HG03432 (cell line): ENCODE data around the gene AGTRAP.

Experiments
- ATAC-seq: cut with Tn5 transposase; IDR thresholded peaks from one replicate; pipeline ENCODE4 v1.9.1; 2021; ENCODE audit warnings: mild to moderate bottlenecking, moderate library complexity; ENCODE audit not compliant: unreplicated experiment

AGTRAP gene

GRCh38 chr1:11735854-11736745 lies at the start of gene AGTRAP:
Gene AGTRAP (plus strand): TSS chr1:11736136. CDS start chr1:11736209, 73 bp downstream.
- peak; percentile 69 for ATAC-seq

GRCh38 chr1:11688506-11688905 lies 47.4 kb upstream of the AGTRAP start:
- no peak for ATAC-seq

DNA sequence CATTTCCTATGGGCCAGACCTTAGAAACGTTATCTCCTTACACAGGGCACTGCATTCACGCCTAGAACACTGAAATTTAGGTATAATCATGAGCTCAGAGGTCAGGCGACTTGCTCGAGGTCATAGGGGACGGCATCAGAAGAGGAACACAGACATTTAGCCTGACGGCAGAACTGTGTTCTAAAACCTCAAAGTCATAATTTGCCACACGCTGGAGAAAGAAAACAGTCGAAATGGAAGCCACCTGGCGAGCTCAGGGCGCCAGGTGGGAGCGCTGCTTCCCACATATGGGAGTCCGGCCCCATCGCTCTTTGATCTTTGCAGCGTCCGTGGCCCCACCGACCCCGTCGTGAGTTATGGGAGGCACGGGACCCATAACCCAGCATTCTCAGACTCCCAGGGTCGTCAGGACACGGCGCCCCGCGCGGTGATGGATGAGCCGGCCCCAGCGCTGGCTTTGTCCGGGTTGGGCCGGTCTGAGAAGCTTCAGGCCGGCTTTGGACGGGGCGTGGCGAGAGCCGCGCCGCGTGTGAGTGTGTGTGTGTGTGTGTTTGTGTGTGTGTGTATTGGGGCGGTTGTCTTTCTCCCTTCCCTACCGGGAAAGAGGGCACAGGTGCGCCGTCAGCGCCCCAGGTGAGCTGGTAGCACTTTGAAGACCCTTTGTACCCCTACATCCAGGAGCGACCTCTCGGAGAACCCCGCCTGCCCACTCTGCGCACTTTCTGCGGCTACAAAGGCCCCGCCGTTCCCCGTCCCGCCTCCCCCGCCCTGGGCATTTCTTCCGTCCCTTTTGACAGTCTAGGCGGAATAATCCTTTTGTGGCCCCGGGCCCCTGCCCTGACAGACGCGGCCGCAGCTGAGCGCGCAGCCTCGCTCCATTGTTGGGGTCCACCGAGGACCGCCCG lies 45.3 kb upstream of the AGTRAP start:
- no peak for ATAC-seq

DNA sequence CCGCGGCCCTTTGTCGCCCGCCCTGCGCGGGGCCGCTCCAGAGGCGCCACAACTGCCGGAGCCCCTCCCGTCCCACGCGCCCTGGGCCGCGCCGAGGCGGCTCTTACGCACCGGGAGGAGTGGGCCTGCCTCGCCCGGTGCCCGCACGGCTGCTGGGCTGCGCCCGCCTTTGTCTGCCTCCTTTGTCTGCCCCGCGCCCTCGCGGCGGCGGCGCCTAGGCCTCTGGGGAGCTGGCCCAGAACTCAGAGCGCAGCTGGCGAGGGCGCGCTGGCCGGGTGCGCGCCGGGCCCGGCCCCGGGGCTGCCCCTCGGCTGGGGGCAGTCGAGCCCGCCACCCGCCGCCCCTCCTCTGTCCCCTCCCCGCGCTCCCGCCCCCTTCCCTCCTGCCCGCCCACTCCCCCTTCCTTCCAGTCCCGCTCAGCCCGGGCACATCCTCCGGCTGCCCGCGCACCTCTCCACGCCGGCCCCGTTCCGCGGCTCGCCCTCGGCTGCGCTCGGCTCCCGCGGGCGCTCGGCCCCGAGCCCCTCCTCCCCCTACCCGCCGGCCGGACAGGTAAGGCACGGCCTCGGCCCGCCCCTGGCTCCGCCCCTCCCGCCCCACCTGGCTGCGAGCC lies 44.5 kb upstream of the AGTRAP start, which contains the start of gene DRAXIN:
Gene DRAXIN, plus strand, starts transcription at position 409 of the 613 bp plus-strand sequence. CDS start 14,549 bp downstream, outside the sequence.
- no peak for ATAC-seq

- ATAC-seq = no peak
Measured at GRCh38 chr1:11691928-11692711, 43.8 kb upstream of the AGTRAP start.

DNA sequence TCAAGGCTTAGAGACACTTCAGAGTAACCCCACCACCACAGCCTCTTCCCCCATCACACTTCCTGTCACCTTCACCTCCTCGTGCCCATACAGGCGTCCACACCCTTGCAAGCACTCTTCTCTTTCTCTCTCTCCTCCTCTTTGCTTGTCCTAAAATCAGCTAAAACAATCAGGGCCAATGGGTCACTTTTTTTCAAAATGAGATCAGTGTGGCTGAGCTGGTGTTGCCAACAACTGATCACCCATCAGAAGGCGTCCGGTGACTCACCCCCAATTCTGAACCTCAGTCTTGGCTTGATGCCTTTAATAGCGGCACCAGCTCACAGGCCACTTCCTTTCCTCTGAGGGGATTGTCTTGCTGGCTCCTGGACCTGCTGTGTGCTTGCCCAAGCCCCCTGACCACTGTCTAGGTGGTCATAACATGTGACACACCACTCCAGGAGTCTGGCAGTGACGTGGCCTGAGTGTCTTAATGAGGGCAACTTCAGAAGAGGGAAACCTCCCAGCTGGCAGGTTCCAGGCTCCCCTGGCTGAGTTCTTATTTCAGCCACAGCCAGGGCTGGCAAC lies 42.8 kb upstream of the AGTRAP start:
- ATAC-seq = no peak

DNA sequence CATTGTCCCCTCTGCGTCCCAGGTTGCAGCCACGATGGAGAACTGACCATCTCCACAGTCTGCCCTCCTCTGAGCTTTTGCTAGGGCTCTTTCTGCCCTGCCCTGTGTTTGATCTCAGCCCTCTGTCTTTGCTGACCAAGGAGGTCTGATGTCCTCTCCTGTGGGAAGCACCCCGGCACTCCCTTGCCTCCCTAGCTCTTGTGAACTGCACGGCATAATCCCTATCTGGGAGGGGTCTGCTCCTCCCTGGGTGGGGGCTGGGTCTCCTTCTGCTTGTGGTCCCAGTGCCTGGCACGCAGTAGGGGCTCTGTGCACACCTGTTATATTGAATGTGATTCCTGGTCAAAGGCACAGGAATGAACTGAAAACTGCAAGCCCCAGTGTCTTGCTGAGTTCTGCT lies 42.0 kb upstream of the AGTRAP start:
- no peak for ATAC-seq

DNA sequence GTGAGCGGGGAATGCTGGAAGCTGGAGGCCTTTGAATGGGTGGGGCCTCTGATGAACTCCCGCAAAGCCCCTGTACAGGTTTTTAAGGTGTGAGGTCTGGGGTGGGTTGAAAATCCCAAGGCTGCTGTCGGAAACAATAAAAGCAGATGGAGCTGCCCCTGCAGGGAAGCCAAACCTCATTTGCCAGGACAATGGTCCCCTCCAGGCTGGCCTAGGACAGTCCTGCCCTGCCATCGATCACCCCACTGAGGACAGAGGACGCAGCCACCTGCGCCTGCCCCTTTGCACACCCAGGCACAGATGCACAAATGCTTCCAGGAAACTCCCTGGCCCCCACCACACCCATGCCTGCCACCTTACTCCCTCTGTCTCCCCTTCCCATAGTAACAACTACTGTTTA lies 40.1 kb upstream of the AGTRAP start:
- ATAC-seq = no peak

GRCh38 chr1:11697188-11697892 lies 38.6 kb upstream of the AGTRAP start:
- ATAC-seq = no peak

- ATAC-seq = no peak
Measured at GRCh38 chr1:11697893-11698210, 38.1 kb upstream of the AGTRAP start.

GRCh38 chr1:11700601-11701467 lies 35.1 kb upstream of the AGTRAP start:
- ATAC-seq = no peak

GRCh38 chr1:11701551-11701961 lies 34.4 kb upstream of the AGTRAP start:
- ATAC-seq = no peak

DNA sequence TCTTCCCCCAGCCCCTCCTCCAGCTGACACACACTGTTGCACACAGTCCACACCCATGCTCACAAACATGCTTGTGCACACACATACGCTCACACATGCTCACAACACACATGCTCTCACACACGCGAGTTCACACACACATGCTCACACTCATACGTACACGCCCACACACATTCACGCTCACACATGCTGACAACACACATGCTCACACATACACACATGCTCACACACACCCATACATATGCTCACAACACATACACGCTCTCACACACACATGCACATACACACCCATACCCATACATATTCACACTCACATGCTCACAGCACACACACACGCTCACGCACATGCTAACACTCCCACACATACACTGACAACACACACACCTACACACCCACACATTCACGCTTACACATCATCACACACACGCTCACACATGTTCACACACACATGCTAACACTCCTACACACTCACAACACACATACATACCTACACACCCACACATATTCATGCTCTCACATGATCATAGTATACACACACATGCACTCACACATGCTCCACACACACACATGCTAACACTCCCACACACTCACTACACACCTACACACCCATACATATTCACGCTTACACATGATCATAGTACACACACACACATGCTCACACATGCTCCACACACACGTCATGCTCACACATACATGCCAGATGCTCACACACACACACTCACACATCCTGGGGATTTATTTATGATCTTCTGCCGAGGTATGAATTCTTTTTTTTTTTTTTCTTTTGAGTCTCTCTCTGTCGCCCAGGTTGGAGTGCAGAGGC lies 33.7 kb upstream of the AGTRAP start:
- ATAC-seq = no peak

- ATAC-seq = no peak
Measured at GRCh38 chr1:11703357-11704193, 32.4 kb upstream of the AGTRAP start.

- ATAC-seq = no peak
Measured at GRCh38 chr1:11704194-11704529, 31.8 kb upstream of the AGTRAP start.

DNA sequence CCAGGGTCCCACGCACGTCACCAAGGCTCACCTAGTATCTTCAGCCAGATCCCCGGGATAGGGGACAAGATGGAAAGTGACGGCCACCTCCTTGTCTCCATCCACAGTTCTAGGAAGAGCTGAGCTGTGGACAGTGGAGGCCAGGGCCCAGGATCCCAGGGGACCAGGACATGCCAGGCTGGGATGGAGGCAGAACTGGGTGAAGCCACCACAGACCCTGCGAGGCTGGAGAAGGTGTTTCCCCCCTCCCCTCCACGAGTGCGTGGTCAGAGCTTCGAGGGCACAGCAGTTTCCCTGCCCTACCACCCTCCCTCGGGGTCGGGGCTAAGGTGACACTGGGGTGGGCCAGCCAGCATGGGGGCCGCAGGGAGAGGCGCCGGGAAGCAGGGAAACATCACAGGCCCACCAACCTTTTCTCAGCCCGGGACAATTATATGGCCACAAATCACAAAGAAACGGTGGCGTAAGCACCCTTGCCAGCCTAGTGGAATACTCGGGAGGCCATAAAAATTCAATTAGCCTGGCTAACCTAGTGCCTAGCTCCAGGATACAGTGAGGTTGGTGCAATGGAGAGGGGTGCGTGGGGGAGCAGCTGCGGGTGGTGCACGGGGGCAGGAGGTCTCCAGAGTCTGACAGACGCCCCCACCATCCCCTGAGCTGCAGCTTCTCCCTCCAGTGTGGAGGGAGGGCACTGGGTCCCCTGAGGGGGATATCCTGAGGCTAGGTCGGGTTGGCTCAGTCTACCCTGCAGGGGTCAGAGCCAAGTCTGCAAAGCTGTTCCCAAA lies 31.1 kb upstream of the AGTRAP start:
- no peak for ATAC-seq
